Measurements from ENCODE around the gene DNAJB13. TPM values are rescaled to one million over a fixed set of nuclear protein-coding genes. Genes with fewer than 3 reads are reported as not detected.

DNAJB13 gene
- total RNA-seq, 2 experiments from 2014 or later = 0.29 TPM; not detected in 1

- no peak overlapping the region for H3K27ac ChIP-seq (ENCODE audit: low read depth, low read length, poor library complexity, severe bottlenecking)
- no peak for DNase-seq (ENCODE audit: low spot score)
- H3K4me2 ChIP-seq (ENCODE audit: low read length) = no peak overlapping the region
- POLR2A ChIA-PET = no interaction called here
- H3K4me3 ChIP-seq (ENCODE audit: low read depth, low read length, poor library complexity, severe bottlenecking) = no peak overlapping the region
- intact Hi-C loops (cut with micrococcal nuclease; ENCODE audit: unreplicated experiment) = no loop called here
- H3K9me2 ChIP-seq (ENCODE audit: insufficient read depth, low read length) = no peaks in the 10 kb centered on the region
- H2AFZ ChIP-seq (ENCODE audit: low read length) = no peak overlapping the region
- H4K20me1 ChIP-seq (ENCODE audit: insufficient read depth, low read length) = no peaks in the 10 kb centered on the region
- TF ChIP-seq EZH2phosphoT487 (IDR thresholded peaks at IDR 0.05; ENCODE audit: borderline replicate concordance, low read depth, low read length) (no peak), CTCF (conservative IDR thresholded peaks at IDR 0.05; ENCODE audit: low read length) (no peak)
- peaks cover 37% of the 10 kb centered on the region for H3K4me1 ChIP-seq (ENCODE audit: insufficient read depth, low read length, poor library complexity, severe bottlenecking)
- CTCF ChIA-PET (ENCODE audit: unreplicated experiment) = no interaction called here
- no peaks in the 10 kb centered on the region for H3K9me3 ChIP-seq (ENCODE audit: low read length)
- H3K36me3 ChIP-seq (ENCODE audit: insufficient read depth, low read length) = no peaks in the 10 kb centered on the region
- BruUV-seq (replicated peaks) = no TSS peak
- H3K79me2 ChIP-seq (ENCODE audit: insufficient read depth, low read depth, low read length) = no peaks in the 10 kb centered on the region
Observed at GRCh38 chr11:74009230-74009547, 58.4 kb downstream of the DNAJB13 start.

- intact Hi-C loops (cut with micrococcal nuclease; ENCODE audit: unreplicated experiment) = no loop called here
- Histone ChIP-seq H4K20me1 (ENCODE audit: insufficient read depth, low read length) (no peaks in the 10 kb centered on the region), H3K4me1 (ENCODE audit: insufficient read depth, low read length, poor library complexity, severe bottlenecking) (peaks cover 39% of the 10 kb centered on the region), H2AFZ (ENCODE audit: low read length) (no peak overlapping the region), H3K9me2 (ENCODE audit: insufficient read depth, low read length) (no peaks in the 10 kb centered on the region), H3K27ac (ENCODE audit: low read depth, low read length, poor library complexity, severe bottlenecking) (no peak overlapping the region), H3K36me3 (ENCODE audit: insufficient read depth, low read length) (no peaks in the 10 kb centered on the region), H3K79me2 (ENCODE audit: insufficient read depth, low read depth, low read length) (no peaks in the 10 kb centered on the region), H3K4me2 (ENCODE audit: low read length) (no peak overlapping the region), H3K9me3 (ENCODE audit: low read length) (no peaks in the 10 kb centered on the region), H3K4me3 (ENCODE audit: low read depth, low read length, poor library complexity, severe bottlenecking) (no peak overlapping the region)
- TF ChIP-seq CTCF (conservative IDR thresholded peaks at IDR 0.05; ENCODE audit: low read length) (no peak), EZH2phosphoT487 (IDR thresholded peaks at IDR 0.05; ENCODE audit: borderline replicate concordance, low read depth, low read length) (no peak)
- BruUV-seq (replicated peaks) = no TSS peak
- no peak for DNase-seq (ENCODE audit: low spot score)
- ChIA-PET POLR2A (interaction anchor here (0.5 kb wide), 1 partner anchor 1459 kb away, joined by 5 read pairs; no protein-coding TSS in a partner anchor), CTCF (ENCODE audit: unreplicated experiment) (no interaction called here)
Observed at GRCh38 chr11:74009675-74010305, 59.0 kb downstream of the DNAJB13 start.
